RWPE2 (cell line): ENCODE results near the gene TRAPPC10.

ENCODE experiments used
- ATAC-seq: fragments of 200-7000 bp; cut with Tn5 transposase; 3 replicates; pipeline ENCODE4 v1.9.1; 2021; ENCODE audit warnings: low read depth
- DNase-seq: peaks from one replicate; pipeline ENCODE4 v3.0.0-alpha.2; 2020; ENCODE audit warnings: low spot score
- H3K27ac ChIP-seq: fragments of 450-650 bp; 2 replicates; pipeline ENCODE4 v1.5.1; 2017; ENCODE audit warnings: mild to moderate bottlenecking; ENCODE audit not compliant: poor library complexity, severe bottlenecking
- H3K27me3 ChIP-seq: fragments of 250-450 bp; sonication (Bioruptor Pico); 2 replicates; pipeline ENCODE4 v1.5.1; 2021; ENCODE audit warnings: mild to moderate bottlenecking, moderate library complexity; ENCODE audit not compliant: insufficient read depth, poor library complexity, severe bottlenecking
- H3K36me3 ChIP-seq: fragments of 250-450 bp; sonication (Bioruptor Pico); 2 replicates; pipeline ENCODE4 v1.5.1; 2020; ENCODE audit warnings: low read depth, mild to moderate bottlenecking, moderate library complexity
- H3K4me1 ChIP-seq: fragments of 250-450 bp; sonication (Bioruptor Pico); 2 replicates; pipeline ENCODE4 v1.5.1; 2021; ENCODE audit warnings: mild to moderate bottlenecking, moderate library complexity; ENCODE audit not compliant: insufficient read depth, poor library complexity, severe bottlenecking
- H3K4me3 ChIP-seq: fragments of 250-450 bp; sonication (Bioruptor Pico); 2 replicates; pipeline ENCODE4 v1.5.1; 2021; ENCODE audit warnings: mild to moderate bottlenecking, moderate library complexity; ENCODE audit not compliant: severe bottlenecking
- H3K9me3 ChIP-seq: fragments of 250-450 bp; sonication (Bioruptor Pico); 2 replicates; pipeline ENCODE4 v1.5.1; 2021; ENCODE audit warnings: mild to moderate bottlenecking, moderate library complexity; ENCODE audit not compliant: severe bottlenecking
- TF ChIP-seq, protein P1 (sequence below): fragments of 450-650 bp; IDR thresholded peaks from one replicate; pipeline ENCODE4 v1.5.1; 2017; ENCODE audit warnings: mild to moderate bottlenecking, moderate library complexity; ENCODE audit not compliant: poor library complexity, severe bottlenecking

The TRAPPC10 gene

DNA sequence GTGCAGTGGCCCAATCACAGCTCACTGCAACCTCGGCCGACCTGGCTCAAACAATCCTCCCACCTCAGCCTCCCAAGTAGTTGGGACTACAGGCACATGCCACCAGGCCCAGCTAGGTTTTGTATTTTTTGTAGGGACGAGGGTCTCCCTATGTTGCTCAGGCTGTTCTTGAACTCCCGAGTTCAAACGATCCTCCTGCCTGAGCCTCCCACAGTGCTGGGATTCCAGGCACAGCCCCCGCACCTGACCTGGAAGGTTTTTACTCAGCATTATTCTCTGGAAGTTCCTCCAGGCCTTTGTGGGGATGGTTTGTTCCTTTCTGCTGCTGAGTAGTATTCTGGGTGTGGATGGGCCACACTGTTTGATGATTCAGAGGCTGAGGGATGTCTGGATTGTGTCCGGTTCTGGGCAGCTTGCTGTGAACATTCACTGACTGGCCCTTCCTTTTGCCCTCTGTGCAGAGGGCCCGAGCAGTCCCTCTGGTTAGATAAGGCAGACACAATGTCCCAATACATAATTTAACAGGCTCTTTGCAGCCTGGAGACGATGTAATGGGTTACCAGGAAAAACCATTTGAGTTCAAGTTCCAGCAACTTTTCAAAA, 6.0 kb upstream of the TRAPPC10 start:
- Histone ChIP-seq H3K36me3 (no peaks in the 10 kb centered on the region), H3K27me3 (no peaks in the 10 kb centered on the region), H3K9me3 (no peaks in the 10 kb centered on the region), H3K4me3 (no peak overlapping the region), H3K27ac (peak overlapping the region; percentile 99), H3K4me1 (peaks cover 13% of the 10 kb centered on the region)
- DNase-seq, result no peak
- ATAC-seq, result peak; percentile 99
- TF ChIP-seq, protein P1, sequence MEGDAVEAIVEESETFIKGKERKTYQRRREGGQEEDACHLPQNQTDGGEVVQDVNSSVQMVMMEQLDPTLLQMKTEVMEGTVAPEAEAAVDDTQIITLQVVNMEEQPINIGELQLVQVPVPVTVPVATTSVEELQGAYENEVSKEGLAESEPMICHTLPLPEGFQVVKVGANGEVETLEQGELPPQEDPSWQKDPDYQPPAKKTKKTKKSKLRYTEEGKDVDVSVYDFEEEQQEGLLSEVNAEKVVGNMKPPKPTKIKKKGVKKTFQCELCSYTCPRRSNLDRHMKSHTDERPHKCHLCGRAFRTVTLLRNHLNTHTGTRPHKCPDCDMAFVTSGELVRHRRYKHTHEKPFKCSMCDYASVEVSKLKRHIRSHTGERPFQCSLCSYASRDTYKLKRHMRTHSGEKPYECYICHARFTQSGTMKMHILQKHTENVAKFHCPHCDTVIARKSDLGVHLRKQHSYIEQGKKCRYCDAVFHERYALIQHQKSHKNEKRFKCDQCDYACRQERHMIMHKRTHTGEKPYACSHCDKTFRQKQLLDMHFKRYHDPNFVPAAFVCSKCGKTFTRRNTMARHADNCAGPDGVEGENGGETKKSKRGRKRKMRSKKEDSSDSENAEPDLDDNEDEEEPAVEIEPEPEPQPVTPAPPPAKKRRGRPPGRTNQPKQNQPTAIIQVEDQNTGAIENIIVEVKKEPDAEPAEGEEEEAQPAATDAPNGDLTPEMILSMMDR, result no peak

- H3K27ac ChIP-seq, result peak overlapping the region; percentile 99
- H3K4me3 ChIP-seq, result no peak overlapping the region
- H3K27me3 ChIP-seq, result no peaks in the 10 kb centered on the region
- H3K4me1 ChIP-seq, result peaks cover 13% of the 10 kb centered on the region
- H3K9me3 ChIP-seq, result no peaks in the 10 kb centered on the region
- DNase-seq, result no peak
- no peaks in the 10 kb centered on the region for H3K36me3 ChIP-seq
- 0 out of 3 replicates have a peak, but pooled peaks have one; percentile 13 for ATAC-seq
- TF ChIP-seq, protein P1, result no peak
Measured at GRCh38 chr21:44006656-44007055, 5.5 kb upstream of the TRAPPC10 start.

- ATAC-seq (no peak), DNase-seq (no peak)
- no peak overlapping the region for H3K4me3 ChIP-seq
- peaks cover 23% of the 10 kb centered on the region for H3K4me1 ChIP-seq
- H3K9me3 ChIP-seq, result no peaks in the 10 kb centered on the region
- TF ChIP-seq, protein P1, result no peak
- peak overlapping the region; percentile 77 for H3K27ac ChIP-seq
- no peaks in the 10 kb centered on the region for H3K27me3 ChIP-seq
- H3K36me3 ChIP-seq, result peaks cover 5% of the 10 kb centered on the region; the same call in 1 of the 2 replicates
Measured at GRCh38 chr21:44010429-44010828, 1.7 kb upstream of the TRAPPC10 start.

- peak overlapping the region; percentile 77 for H3K27ac ChIP-seq
Measured at GRCh38 chr21:44011123-44011522, 986 bp upstream of the TRAPPC10 start.

More at GRCh38 chr21:44011123-44011522, 986 bp upstream of the TRAPPC10 start:
- Histone ChIP-seq H3K27me3 (no peaks in the 10 kb centered on the region), H3K4me3 (peak overlapping the region; percentile 90), H3K9me3 (no peaks in the 10 kb centered on the region), H3K36me3 (peaks cover 5% of the 10 kb centered on the region; the same call in 1 of the 2 replicates), H3K4me1 (peaks cover 17% of the 10 kb centered on the region)
- TF ChIP-seq, protein P1, result no peak
- ATAC-seq (no peak), DNase-seq (no peak)
